Stimulated activated CD8-positive, alpha-beta memory T cell treated with anti-CD3 and anti-CD28 coated beads, Interleukin-2, amount 100 ng/mL, for 1 hour (primary cell): ENCODE data around the gene TM7SF2.
"Not testable (repeated sequence)": the region's sequence is repeated elsewhere in the genome, so short reads cannot be mapped to it uniquely, and the experiment has no call there.

Experiments used
- DNase-seq, 2 donors: peaks; one replicate each; pipeline ENCODE4 v3.0.0-alpha.2; 2020; ENCODE audit warnings: low read depth in 2 of 2

TM7SF2 gene

GRCh38 chr11:65129649-65130441 lies 18.2 kb downstream of the TM7SF2 start:
- no peak for DNase-seq

- no peak for DNase-seq
These were observed 19.2 kb downstream of the TM7SF2 start for GRCh38 chr11:65130631-65131416.

- DNase-seq: no peak
These were observed 19.7 kb downstream of the TM7SF2 start for GRCh38 chr11:65131417-65131776.

GRCh38 chr11:65131895-65132237 lies 20.2 kb downstream of the TM7SF2 start:
- DNase-seq: no peak

- DNase-seq: no peak
These were observed 20.7 kb downstream of the TM7SF2 start for GRCh38 chr11:65132238-65132987.

GRCh38 chr11:65132988-65133700 lies 21.5 kb downstream of the TM7SF2 start:
- DNase-seq: no peak

GRCh38 chr11:65133724-65134123 lies 22.1 kb downstream of the TM7SF2 start:
- DNase-seq: no peak

- DNase-seq: peak; percentile 80 to 84
These were observed 22.7 kb downstream of the TM7SF2 start, which contains the start of gene SYVN1 for GRCh38 chr11:65134240-65134951. TSS of gene SYVN1 (minus strand) at chr11:65134519. CDS start at chr11:65133601, 918 bp downstream.

GRCh38 chr11:65134952-65135632 lies 23.4 kb downstream of the TM7SF2 start:
- DNase-seq: peak; percentile 62 to 73

GRCh38 chr11:65135633-65136145 lies 24.0 kb downstream of the TM7SF2 start:
- DNase-seq: no peak

- DNase-seq: no peak
These were observed 24.9 kb downstream of the TM7SF2 start for GRCh38 chr11:65136515-65137096.

- DNase-seq: no peak
These were observed 30.3 kb downstream of the TM7SF2 start for GRCh38 chr11:65141896-65142494.

- no peak for DNase-seq
These were observed 35.8 kb downstream of the TM7SF2 start for GRCh38 chr11:65147352-65148075.

- DNase-seq: no peak
These were observed 37.0 kb downstream of the TM7SF2 start for GRCh38 chr11:65148657-65149056.

GRCh38 chr11:65150131-65150508 lies 38.4 kb downstream of the TM7SF2 start:
- not testable (repeated sequence) for DNase-seq

GRCh38 chr11:65150509-65151299 lies 39.0 kb downstream of the TM7SF2 start:
- no peak for DNase-seq

GRCh38 chr11:65151331-65151899 lies 39.7 kb downstream of the TM7SF2 start:
- no peak for DNase-seq

- DNase-seq: no peak
These were observed 40.5 kb downstream of the TM7SF2 start for GRCh38 chr11:65152122-65152521.
